Activated CD4-positive, alpha-beta memory T cell treated with anti-CD3 and anti-CD28 coated beads, Interleukin-2, amount 10 ng/mL, durations not matched to agents 7 days and 5 days (primary cell): ENCODE measurements around the gene FAM241A. TPM values are rescaled to one million over a fixed set of nuclear protein-coding genes. Genes with fewer than 3 reads are reported as not detected.

Experiments used
- CTCF ChIA-PET: fragments of 350-600 bp; sonication (Branson Sonifier 250); formaldehyde crosslinking; loops from one replicate; lab custom pipeline; 2021; ENCODE audit warnings: antibody characterized with exemption, inconsistent platforms; lab: Charles Lee
- POLR2A ChIA-PET: fragments of 350-600 bp; sonication (Branson Sonifier 250); formaldehyde crosslinking; loops from one replicate; lab custom pipeline; 2021; ENCODE audit warnings: antibody characterized with exemption; lab: Charles Lee
- DNase-seq: peaks from one replicate; pipeline ENCODE4 v3.0.0-alpha.2; 2020
- H3K27ac Mint-ChIP-seq: one replicate; pipeline ENCODE4 v1.8.0; 2021; ENCODE audit warnings: mild to moderate bottlenecking, mixed read lengths
- H3K27me3 Mint-ChIP-seq: one replicate; pipeline ENCODE4 v1.8.0; 2021; ENCODE audit warnings: mixed read lengths
- H3K36me3 Mint-ChIP-seq: one replicate; pipeline ENCODE4 v1.8.0; 2021; ENCODE audit warnings: low read depth, mixed read lengths
- H3K4me1 Mint-ChIP-seq: one replicate; pipeline ENCODE4 v1.8.0; 2021; ENCODE audit warnings: mixed read lengths
- H3K4me3 Mint-ChIP-seq: one replicate; pipeline ENCODE4 v1.8.0; 2021; ENCODE audit warnings: mild to moderate bottlenecking, mixed read lengths
- H3K9me3 Mint-ChIP-seq: one replicate; pipeline ENCODE4 v1.8.0; 2021; ENCODE audit warnings: mixed read lengths
- total RNA-seq, 2 experiments: library from RNA; stranded (reverse); gene quantifications; one replicate each; pipeline ENCODE4 v1.2.3, GENCODE V29; 2021

Gene FAM241A
- total RNA-seq, 2 experiments from 2014 or later = 1.2 to 1.4 TPM

DNA sequence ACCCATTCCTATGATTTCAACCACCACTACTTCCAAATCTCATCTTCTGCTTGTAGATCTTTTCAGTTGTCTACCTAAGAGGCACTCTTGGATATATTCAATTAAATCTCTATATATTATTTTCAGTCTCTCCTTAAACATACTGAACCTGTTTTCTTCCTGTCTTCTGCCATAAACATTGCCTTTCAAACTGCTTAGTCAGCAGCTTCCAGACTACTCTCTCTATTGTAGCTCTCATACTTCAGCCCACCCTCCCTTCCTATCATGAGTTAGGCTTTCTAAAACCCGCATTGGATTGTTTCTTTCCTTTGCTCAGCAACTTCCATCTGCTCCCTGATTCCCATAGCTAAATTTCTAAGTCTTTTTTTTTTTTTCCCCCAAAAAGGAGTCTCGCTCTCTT, 90.8 kb downstream of the FAM241A start:
- DNase-seq = no peak
- ChIA-PET POLR2A (no interaction called here), CTCF (interaction anchor here (0.6 to 2.4 kb wide), 10 partner anchors 10 to 280 kb away, joined by 3 to 16 read pairs (median 4); no protein-coding TSS in a partner anchor)
- Mint-ChIP-seq H3K4me3 (no peak overlapping the region), H3K27ac (no peak overlapping the region), H3K4me1 (peaks cover 29% of the 10 kb centered on the region), H3K9me3 (no peaks in the 10 kb centered on the region), H3K36me3 (no peaks in the 10 kb centered on the region), H3K27me3 (no peaks in the 10 kb centered on the region)

- Mint-ChIP-seq H3K4me3 (no peak overlapping the region), H3K4me1 (peaks cover 14% of the 10 kb centered on the region), H3K36me3 (no peaks in the 10 kb centered on the region), H3K27me3 (no peaks in the 10 kb centered on the region), H3K9me3 (no peaks in the 10 kb centered on the region), H3K27ac (no peak overlapping the region)
- POLR2A ChIA-PET = no interaction called here
- DNase-seq = no peak
- CTCF ChIA-PET = interaction anchor here (1.0 to 2.7 kb wide), 2 partner anchors 43 to 140 kb away, joined by 3 to 9 read pairs; no protein-coding TSS in a partner anchor
Observed at GRCh38 chr4:112238833-112239232, 93.6 kb downstream of the FAM241A start.

Other genes with a start within 250 kb of the FAM241A start
- 10 to 100 TPM; 10.9 to 17.2 TPM for gene AP1AR, start 86.3 kb downstream of the FAM241A start, total RNA-seq
- gene TIFA, start 140.4 kb downstream of the FAM241A start, total RNA-seq = 10 to 100 TPM; 29.9 to 33.4 TPM
- gene ALPK1, start 151.9 kb downstream of the FAM241A start, total RNA-seq = 10 to 100 TPM; 11.4 to 12.3 TPM